ENCODE data around the gene TOE1. TPM values are rescaled to one million over a fixed set of nuclear protein-coding genes. Genes with fewer than 3 reads are reported as not detected.

TOE1 gene
- total and polyA plus RNA-seq, 2 of the 8 experiments (the other 6 are each of a cell fraction or from before 2014, with no cell fraction given): 15.2 to 25.8 TPM

- TF ChIP-seq YY1 (IDR thresholded peaks at IDR 0.05; ENCODE audit: low read depth, low read length) (no peak), E2F6 (IDR thresholded peaks at IDR 0.05) (no peak), NRF1 (IDR thresholded peaks at IDR 0.05; ENCODE audit: low read depth, low read length) (no peak), CTCF (IDR thresholded peaks at IDR 0.05; ENCODE audit: control extremely low read depth in 1 of 3, insufficient read depth in 1 of 3, low read depth in 1 of 3, low read length in 3 of 3) (no peak), FOSL1 (IDR thresholded peaks at IDR 0.05; ENCODE audit: insufficient read depth, low read depth, low read length) (no peak), TAF7 (optimal IDR thresholded peaks at IDR 0.05; ENCODE audit: borderline replicate concordance, low read depth, low read length) (no peak)
These were observed 22.8 kb upstream of the TOE1 start (continued) for GRCh38 chr1:45317166-45317565.
